SK-N-MC (cell line): ENCODE data around the gene AFAP1.

Experiments used
- DNase-seq: peaks from one replicate; pipeline ENCODE4 v3.0.0-alpha.2; 2011; ENCODE audit warnings: low read depth, low spot score
- H3K27ac ChIP-seq: fragments of 200-600 bp; sonication (generic); 2 replicates; pipeline ENCODE4 v1.5.1; 2016; ENCODE audit warnings: mixed run types
- H3K36me3 ChIP-seq: fragments of 200-600 bp; sonication (generic); 2 replicates; pipeline ENCODE4 v1.6.1; 2017; ENCODE audit warnings: antibody characterized with exemption, low read length, mixed read lengths; ENCODE audit not compliant: insufficient read depth
- H3K4me3 ChIP-seq: fragments of 200-600 bp; sonication (generic); 2 replicates; pipeline ENCODE4 v1.5.1; 2016
- H3K9ac ChIP-seq: fragments of 200-600 bp; sonication (generic); 2 replicates; pipeline ENCODE4 v1.8.0; 2017; ENCODE audit warnings: mixed run types, mixed read lengths; ENCODE audit not compliant: insufficient read length
- H3K9me3 ChIP-seq: fragments of 200-600 bp; sonication (generic); 2 replicates; pipeline ENCODE4 v1.6.1; 2017; ENCODE audit warnings: low read depth, mild to moderate bottlenecking, antibody characterized with exemption, low read length, moderate library complexity, mixed read lengths
- EZH2 ChIP-seq: fragments of 200-600 bp; sonication (generic); IDR thresholded peaks from one replicate; pipeline ENCODE4 v1.6.1; 2017; ENCODE audit warnings: antibody characterized with exemption
- FOXP2 ChIP-seq: optimal IDR thresholded peaks from 2 replicates; pipeline ENCODE3; 2011; ENCODE audit warnings: mild to moderate bottlenecking, moderate library complexity; ENCODE audit not compliant: insufficient read depth; ENCODE audit errors: extremely low read length, control extremely low read depth
- POLR2AphosphoS5 ChIP-seq: IDR thresholded peaks from 2 replicates; pipeline ENCODE4 v1.6.1; 2012; ENCODE audit warnings: mild to moderate bottlenecking, low read depth, low read length, borderline replicate concordance

Gene AFAP1

DNA sequence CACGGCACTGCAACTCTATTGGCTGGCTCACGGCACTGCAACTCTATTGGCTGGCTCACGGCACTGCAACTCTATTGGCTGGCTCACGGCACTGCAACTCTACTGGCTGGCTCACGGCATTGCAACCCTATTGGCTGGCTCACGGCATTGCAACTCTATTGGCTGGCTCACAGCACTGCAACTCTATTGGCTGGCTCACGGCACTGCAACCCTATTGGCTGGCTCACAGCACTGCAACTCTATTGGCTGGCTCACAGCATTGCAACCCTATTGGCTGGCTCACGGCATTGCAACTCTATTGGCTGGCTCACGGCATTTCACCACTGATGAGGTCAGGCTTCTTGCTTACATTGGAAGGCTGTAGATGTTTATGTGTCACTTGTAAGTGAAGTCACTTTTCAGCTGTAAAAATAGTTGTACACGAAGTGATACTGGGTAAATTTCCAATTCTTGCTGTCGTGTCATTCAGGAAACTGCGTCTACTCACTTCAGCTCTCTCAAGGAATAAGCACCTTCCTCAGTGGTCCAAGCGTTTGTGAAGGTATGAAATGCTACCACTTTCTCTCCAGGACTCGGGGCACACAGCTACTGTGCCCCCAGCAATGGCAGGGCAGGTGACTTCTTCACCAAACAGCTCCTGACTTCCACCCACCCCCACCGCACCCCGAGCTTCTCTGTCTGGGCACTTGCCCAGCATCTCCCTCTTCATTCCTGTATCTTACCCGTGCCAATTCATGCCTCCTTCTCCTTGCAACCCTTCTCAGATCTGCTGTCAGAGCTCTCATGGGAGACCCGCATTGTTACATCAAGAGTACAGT lies 141.3 kb downstream of the AFAP1 start:
- H3K9ac ChIP-seq, result no peak overlapping the region
- H3K36me3 ChIP-seq, result no peaks in the 10 kb centered on the region; the same call in 1 of the 2 replicates
- no peak for DNase-seq
- H3K4me3 ChIP-seq, result no peak overlapping the region
- no peak overlapping the region for H3K27ac ChIP-seq
- TF ChIP-seq POLR2AphosphoS5, result no peak
- no peak for TF ChIP-seq FOXP2
- TF ChIP-seq EZH2, result no peak
- no peaks in the 10 kb centered on the region for H3K9me3 ChIP-seq

DNA sequence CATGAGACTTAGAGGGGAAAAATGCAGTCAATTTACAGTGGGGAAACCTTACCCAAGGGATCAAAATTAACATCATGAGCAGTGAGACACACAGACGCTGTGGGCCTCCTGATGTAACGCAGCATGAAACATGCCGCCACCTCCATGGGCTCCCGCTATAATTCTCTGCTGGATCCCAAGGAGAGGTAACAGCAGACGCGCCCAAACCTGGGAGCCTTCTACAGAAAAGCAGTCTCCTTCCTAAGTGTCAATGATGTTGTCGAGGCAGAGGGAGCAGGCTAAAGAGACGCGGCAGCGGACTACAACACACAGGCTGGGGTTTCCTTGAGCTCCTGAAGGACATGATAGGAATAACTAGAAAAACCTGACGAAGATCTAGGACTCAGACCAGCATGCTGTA lies 142.3 kb downstream of the AFAP1 start:
- Histone ChIP-seq H3K36me3 (no peaks in the 10 kb centered on the region; the same call in 1 of the 2 replicates), H3K9me3 (no peaks in the 10 kb centered on the region), H3K27ac (no peak overlapping the region), H3K4me3 (no peak overlapping the region), H3K9ac (no peak overlapping the region)
- DNase-seq, result no peak
- no peak for TF ChIP-seq POLR2AphosphoS5
- TF ChIP-seq EZH2, result no peak
- no peak for TF ChIP-seq FOXP2

DNA sequence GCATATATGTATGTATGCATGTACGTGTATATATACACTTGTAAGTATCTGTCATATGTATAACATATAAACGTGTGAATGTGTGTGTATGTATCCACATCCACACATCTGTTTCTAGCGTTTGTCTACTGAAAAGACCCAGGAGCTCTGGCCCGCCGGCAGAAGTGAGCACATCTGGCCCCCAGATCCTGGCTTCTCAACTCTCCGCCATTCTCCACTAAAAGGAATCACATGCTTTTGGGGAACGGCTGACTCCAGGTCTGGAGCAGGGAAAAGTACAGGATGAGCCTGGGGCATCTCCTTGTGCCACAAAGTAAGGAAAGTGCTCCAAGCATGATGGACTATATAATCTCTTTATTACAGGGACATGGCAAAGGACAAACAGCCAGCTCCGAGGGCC lies 143.7 kb downstream of the AFAP1 start:
- no peaks in the 10 kb centered on the region for H3K9me3 ChIP-seq
- H3K36me3 ChIP-seq, result no peaks in the 10 kb centered on the region; the same call in 1 of the 2 replicates
- H3K9ac ChIP-seq, result no peak overlapping the region
- H3K4me3 ChIP-seq, result no peak overlapping the region
- TF ChIP-seq POLR2AphosphoS5 (no peak), EZH2 (no peak), FOXP2 (no peak)
- DNase-seq, result no peak
- H3K27ac ChIP-seq, result no peak overlapping the region

DNA sequence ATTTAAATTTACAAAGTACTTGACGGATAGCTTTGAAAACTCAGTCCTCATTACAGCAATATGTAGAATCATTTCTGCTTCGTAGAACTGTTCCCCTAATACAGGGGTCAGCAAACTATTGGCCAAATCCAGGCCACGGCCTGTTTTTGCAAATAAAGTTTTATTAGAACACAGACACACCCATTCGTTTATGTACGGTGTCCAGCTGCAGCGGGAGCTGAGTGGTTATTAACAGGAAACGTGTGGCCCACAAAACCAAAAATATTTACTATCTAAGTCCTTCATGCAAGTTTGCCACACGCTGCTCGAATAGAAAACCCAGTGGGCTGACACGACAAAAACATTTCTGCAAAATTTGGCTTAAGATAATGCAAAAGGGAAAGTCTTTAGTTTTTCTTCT lies 146.5 kb downstream of the AFAP1 start:
- Histone ChIP-seq H3K27ac (no peak overlapping the region), H3K36me3 (no peaks in the 10 kb centered on the region), H3K9me3 (no peaks in the 10 kb centered on the region), H3K4me3 (no peak overlapping the region), H3K9ac (no peak overlapping the region)
- no peak for TF ChIP-seq EZH2
- no peak for TF ChIP-seq FOXP2
- TF ChIP-seq POLR2AphosphoS5, result no peak
- no peak for DNase-seq

DNA sequence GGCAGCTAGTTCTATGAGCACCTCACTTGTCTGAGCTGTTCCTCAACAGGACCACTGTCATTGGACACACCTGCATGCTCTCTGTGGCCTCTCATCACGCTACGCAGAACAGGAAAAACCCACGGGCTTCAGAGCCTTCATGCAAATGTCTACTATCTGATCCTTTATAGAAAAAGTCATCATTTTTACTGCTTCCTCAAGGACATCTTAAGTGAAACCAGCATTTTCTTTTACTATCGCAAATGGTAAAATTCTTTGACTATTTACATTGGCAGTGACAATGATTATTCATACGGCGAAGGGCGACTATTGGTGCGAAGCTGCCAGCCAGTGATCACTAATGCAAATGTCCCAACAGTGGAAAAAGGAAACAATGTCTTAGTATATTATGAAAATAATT lies 147.0 kb downstream of the AFAP1 start:
- no peaks in the 10 kb centered on the region for H3K9me3 ChIP-seq
- H3K4me3 ChIP-seq, result no peak overlapping the region
- no peak for DNase-seq
- no peak overlapping the region for H3K27ac ChIP-seq
- no peak overlapping the region for H3K9ac ChIP-seq
- no peaks in the 10 kb centered on the region for H3K36me3 ChIP-seq
- TF ChIP-seq POLR2AphosphoS5 (no peak), FOXP2 (no peak), EZH2 (no peak)

DNA sequence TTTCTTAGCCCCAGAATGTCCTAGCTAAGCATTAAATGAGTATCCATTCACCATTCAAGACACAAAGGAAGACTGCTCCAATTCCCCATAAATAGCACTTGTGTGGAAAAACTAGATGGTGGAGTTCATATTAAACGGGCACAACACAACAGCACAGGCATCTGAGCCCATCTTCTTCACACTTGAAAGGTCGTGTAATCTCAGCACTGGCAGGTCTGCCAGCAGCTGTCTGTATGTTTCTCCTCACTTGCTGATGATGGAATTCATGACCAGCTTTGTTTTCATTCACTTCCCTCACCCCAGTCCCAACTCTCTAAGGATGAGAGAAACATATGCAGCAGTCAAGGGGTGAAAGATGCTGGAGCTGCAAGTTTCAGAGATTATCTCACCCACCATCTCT lies 148.7 kb downstream of the AFAP1 start:
- Histone ChIP-seq H3K4me3 (no peak overlapping the region), H3K27ac (no peak overlapping the region), H3K36me3 (no peaks in the 10 kb centered on the region), H3K9ac (no peak overlapping the region), H3K9me3 (no peaks in the 10 kb centered on the region)
- no peak for DNase-seq
- no peak for TF ChIP-seq FOXP2
- no peak for TF ChIP-seq POLR2AphosphoS5
- TF ChIP-seq EZH2, result no peak

DNA sequence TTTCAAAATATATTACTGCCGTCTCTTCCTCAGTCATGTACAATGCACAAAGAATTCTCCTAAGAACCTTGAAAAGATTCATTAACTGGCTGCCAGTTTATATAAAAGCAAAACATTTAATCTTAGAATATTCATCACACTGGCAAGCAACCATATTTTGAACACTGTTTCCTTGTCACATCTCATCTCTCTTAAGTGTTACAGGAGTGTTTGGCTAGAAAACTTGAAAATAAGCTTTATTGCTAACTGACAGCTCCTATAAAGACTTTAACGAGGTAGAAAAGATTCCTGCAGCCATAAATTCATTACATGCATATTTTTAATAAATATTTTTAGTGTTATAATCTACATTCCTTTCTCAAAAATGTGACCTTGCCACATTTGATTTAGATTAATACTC lies 149.6 kb downstream of the AFAP1 start:
- TF ChIP-seq POLR2AphosphoS5 (no peak), FOXP2 (no peak), EZH2 (no peak)
- Histone ChIP-seq H3K36me3 (no peaks in the 10 kb centered on the region), H3K27ac (no peak overlapping the region)

DNA sequence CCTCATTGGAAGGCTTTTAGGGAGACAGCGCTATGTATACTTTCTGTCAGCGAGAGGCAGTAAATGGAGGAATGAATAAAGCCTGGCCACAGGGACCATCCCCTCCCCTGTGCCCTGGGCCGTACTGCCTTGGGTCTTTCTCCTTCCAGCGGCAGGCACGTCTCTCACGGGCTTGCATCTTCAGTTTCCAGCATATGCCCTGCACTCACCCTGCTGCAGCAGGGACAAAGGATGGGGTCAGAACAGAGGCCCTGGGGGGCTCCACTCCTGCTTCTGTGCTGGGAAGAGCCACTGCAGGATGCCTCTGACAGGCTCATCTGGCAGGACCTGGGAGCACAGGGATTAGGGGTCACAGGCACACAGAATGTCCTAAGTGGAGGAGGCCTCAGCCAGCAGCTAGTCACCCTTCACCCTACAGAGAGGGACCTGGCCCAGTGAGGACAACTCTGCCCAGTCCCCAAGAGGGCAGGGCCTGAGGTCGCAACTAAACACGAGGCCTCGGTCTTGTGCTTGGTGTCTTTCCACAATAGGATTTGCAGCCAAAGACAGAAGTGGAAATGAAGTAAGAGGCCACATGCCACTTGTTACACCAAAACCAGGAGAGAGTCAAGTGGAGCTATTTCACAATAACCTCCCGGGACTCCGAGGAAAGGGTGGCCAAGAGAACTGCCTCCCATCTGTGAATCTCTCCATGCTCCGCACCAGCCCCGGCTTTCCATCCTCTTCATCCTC lies 150.8 kb downstream of the AFAP1 start:
- Histone ChIP-seq H3K9ac (no peak overlapping the region), H3K36me3 (no peaks in the 10 kb centered on the region), H3K4me3 (no peak overlapping the region), H3K27ac (no peak overlapping the region), H3K9me3 (no peaks in the 10 kb centered on the region)
- no peak for TF ChIP-seq EZH2
- no peak for TF ChIP-seq FOXP2
- no peak for TF ChIP-seq POLR2AphosphoS5
- no peak for DNase-seq

More for the DNA sequence above, 149.6 kb downstream of the AFAP1 start:
- H3K4me3 ChIP-seq, result no peak overlapping the region
- DNase-seq, result no peak
- H3K9me3 ChIP-seq, result no peaks in the 10 kb centered on the region
- no peak overlapping the region for H3K9ac ChIP-seq
